Nephron progenitor cell (in vitro differentiated cells): ENCODE data around the gene IL22RA1.

ENCODE experiments used
- DNase-seq: peaks from one replicate; pipeline ENCODE4 v3.0.0; 2021
- H3K27ac Mint-ChIP-seq: 2 replicates; pipeline ENCODE4 v1.8.0; 2021; ENCODE audit warnings: mild to moderate bottlenecking, moderate library complexity, mixed read lengths
- H3K27me3 Mint-ChIP-seq: 2 replicates; pipeline ENCODE4 v1.8.0; 2021; ENCODE audit warnings: mild to moderate bottlenecking, low read depth, mixed read lengths; ENCODE audit not compliant: poor library complexity
- H3K36me3 Mint-ChIP-seq: 2 replicates; pipeline ENCODE4 v1.8.0; 2021; ENCODE audit warnings: low read depth, mixed read lengths
- H3K4me1 Mint-ChIP-seq: 2 replicates; pipeline ENCODE4 v1.8.0; 2021; ENCODE audit warnings: mixed read lengths
- H3K4me3 Mint-ChIP-seq: 2 replicates; pipeline ENCODE4 v1.8.0; 2021; ENCODE audit warnings: mild to moderate bottlenecking, moderate library complexity, mixed read lengths
- H3K9me3 Mint-ChIP-seq: 2 replicates; pipeline ENCODE4 v1.8.0; 2021; ENCODE audit warnings: mild to moderate bottlenecking, moderate library complexity, mixed read lengths
- CTCF ChIP-seq: fragments of 200-600 bp; sonication (generic); IDR thresholded peaks from 2 replicates; pipeline ENCODE4 v1.5.0; 2021; ENCODE audit warnings: antibody characterized with exemption

The IL22RA1 gene

GRCh38 chr1:24139222-24139489 lies 3.8 kb downstream of the IL22RA1 start:
- Mint-ChIP-seq H3K9me3 (no peaks in the 10 kb centered on the region), H3K4me1 (peaks cover 27% of the 10 kb centered on the region), H3K4me3 (no peak overlapping the region), H3K36me3 (no peaks in the 10 kb centered on the region), H3K27ac (no peak overlapping the region), H3K27me3 (peaks cover 6% of the 10 kb centered on the region)
- DNase-seq, result no peak
- TF ChIP-seq CTCF, result no peak

DNA sequence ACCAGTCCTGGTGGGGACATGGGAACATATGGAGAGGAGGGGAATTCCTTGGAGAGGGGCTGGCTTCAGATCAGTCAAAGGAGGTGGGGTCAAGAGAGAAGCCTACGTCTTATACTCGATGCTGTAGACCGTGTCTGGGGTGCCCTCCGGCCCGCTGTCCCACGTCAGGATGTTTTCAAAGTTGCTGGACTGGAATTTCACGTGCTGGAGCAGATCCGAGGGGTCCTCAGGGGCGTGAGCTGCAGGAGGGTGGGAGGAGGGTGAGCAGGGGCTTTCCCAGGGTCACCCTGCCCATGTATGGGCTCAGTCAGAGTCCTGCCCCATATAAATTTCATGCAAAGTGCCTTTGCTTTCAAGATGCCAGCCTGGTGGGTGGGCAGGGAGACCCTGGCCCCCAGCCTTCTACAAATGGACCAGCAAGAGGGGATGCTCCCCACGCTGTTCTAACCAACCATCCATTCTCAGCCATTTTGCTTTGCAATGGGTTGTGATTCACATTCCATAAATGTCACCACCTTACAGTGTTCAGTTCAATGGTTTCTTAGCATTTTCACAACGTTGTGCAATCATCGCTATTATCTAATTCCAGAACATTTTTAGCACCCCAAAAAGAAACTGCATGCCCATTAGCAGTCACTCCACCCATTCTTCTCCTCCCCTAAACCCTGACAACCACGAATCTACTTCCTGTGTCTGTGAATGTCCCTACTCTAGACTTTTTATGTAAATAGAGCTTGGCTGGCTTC lies 4.3 kb downstream of the IL22RA1 start:
- H3K4me1 Mint-ChIP-seq, result peaks cover 22% of the 10 kb centered on the region
- peak overlapping the region; percentile 54 for H3K27ac Mint-ChIP-seq
- H3K36me3 Mint-ChIP-seq, result no peaks in the 10 kb centered on the region
- H3K4me3 Mint-ChIP-seq, result no peak overlapping the region
- H3K27me3 Mint-ChIP-seq, result peaks cover 8% of the 10 kb centered on the region
- no peaks in the 10 kb centered on the region for H3K9me3 Mint-ChIP-seq
- no peak for DNase-seq
- no peak for TF ChIP-seq CTCF

DNA sequence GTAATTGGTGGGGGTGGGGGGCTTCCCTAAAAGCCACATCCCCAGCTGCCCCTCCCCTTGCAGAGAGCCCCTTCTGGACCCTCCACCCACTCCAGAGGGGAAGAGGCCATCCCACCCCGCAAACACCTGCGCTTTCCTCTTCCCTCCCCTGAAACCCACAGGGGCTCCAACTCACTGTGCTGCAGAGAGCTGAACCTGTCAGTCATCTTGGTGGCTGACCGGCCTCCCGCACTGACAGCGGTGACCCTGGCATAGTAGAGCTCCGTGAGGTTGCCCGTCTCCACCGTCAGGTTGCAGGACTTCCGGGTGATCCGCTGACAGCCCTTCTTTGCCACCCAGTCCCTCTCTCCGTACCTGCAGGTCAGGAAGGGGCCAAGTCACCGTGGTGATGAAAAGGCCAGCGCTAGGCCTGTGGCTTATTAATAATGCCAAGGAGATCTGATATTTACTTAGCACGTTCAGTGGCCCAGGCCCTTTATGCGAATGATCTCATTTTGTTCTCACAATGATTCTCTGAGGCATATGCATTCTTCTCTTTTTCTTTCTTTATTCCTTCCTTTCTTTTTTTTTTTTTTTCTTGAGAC lies 5.9 kb downstream of the IL22RA1 start:
- H3K27me3 Mint-ChIP-seq, result peaks cover 8% of the 10 kb centered on the region
- H3K27ac Mint-ChIP-seq, result no peak overlapping the region

DNA sequence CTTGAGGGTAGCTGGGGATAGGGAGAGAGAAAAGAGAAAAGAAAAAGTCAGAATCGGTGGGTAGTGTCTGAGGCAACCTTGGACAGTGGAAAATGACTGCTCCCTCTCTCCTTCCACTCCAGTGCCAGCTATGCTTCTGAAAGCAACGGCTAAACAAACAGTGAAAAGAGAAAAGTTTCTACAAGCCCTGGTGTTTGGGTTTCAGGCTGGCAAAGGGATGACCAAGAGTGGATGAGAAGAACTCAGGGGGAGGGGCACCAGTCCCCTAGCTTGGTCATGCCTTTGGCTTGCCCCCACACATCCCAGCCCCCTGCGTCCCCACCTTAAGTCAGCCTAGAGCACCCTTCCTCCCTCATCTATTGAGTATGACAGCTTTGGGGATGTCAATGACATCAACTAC lies 8.6 kb downstream of the IL22RA1 start:
- no peak overlapping the region for H3K4me3 Mint-ChIP-seq
- peaks cover 5% of the 10 kb centered on the region for H3K27me3 Mint-ChIP-seq
- no peak for TF ChIP-seq CTCF
- no peak overlapping the region for H3K27ac Mint-ChIP-seq
- peaks cover 8% of the 10 kb centered on the region for H3K4me1 Mint-ChIP-seq
- peaks cover 26% of the 10 kb centered on the region for H3K9me3 Mint-ChIP-seq
- no peaks in the 10 kb centered on the region for H3K36me3 Mint-ChIP-seq
- no peak for DNase-seq

More for the DNA sequence above, 5.9 kb downstream of the IL22RA1 start:
- no peak for DNase-seq
- no peak for TF ChIP-seq CTCF
- H3K4me1 Mint-ChIP-seq, result peaks cover 21% of the 10 kb centered on the region
- no peaks in the 10 kb centered on the region for H3K36me3 Mint-ChIP-seq
- H3K4me3 Mint-ChIP-seq, result no peak overlapping the region
- H3K9me3 Mint-ChIP-seq, result peaks cover 1% of the 10 kb centered on the region

GRCh38 chr1:24133819-24134218 lies 9.1 kb downstream of the IL22RA1 start:
- Mint-ChIP-seq H3K36me3 (no peaks in the 10 kb centered on the region), H3K4me1 (peaks cover 8% of the 10 kb centered on the region), H3K9me3 (peaks cover 26% of the 10 kb centered on the region), H3K27ac (no peak overlapping the region), H3K27me3 (peaks cover 6% of the 10 kb centered on the region), H3K4me3 (no peak overlapping the region)
- no peak for DNase-seq
- TF ChIP-seq CTCF, result no peak

DNA sequence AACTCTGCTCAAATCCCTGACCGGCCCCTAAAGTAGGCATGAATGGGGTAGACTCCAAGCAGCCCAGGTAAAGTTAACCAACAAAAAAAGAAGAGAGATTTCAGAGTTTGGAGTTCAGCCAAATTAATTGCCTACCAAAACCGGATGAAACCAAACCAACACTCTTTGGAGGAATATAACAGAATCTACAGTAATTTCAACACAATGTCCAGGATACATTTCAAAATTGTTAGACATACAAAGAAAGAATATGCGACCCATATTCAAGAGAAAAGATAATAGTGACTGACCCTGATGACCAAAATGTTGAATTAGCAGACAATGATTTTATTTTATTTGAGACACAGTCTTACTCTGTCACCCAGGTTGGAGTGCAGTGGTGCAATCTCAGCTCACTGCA lies 12.6 kb downstream of the IL22RA1 start:
- no peak for DNase-seq

More for the DNA sequence above, 12.6 kb downstream of the IL22RA1 start:
- H3K27me3 Mint-ChIP-seq, result peaks cover 15% of the 10 kb centered on the region
- H3K4me1 Mint-ChIP-seq, result no peaks in the 10 kb centered on the region
- H3K36me3 Mint-ChIP-seq, result no peaks in the 10 kb centered on the region
- peaks cover 26% of the 10 kb centered on the region for H3K9me3 Mint-ChIP-seq
- no peak for TF ChIP-seq CTCF
- H3K4me3 Mint-ChIP-seq, result no peak overlapping the region
- H3K27ac Mint-ChIP-seq, result no peak overlapping the region
